Ectodermal cell (in vitro differentiated cells): ENCODE data around the gene GLRX3.

Source experiments
- H3K27ac ChIP-seq: 2 replicates; pipeline ENCODE4 v1.7.0; 2013; ENCODE audit warnings: mild to moderate bottlenecking, low read depth, low read length; ENCODE audit not compliant: insufficient read depth, poor library complexity, severe bottlenecking
- H3K27me3 ChIP-seq: 2 replicates; pipeline ENCODE4 v1.7.0; 2013; ENCODE audit warnings: mild to moderate bottlenecking, low read length; ENCODE audit not compliant: insufficient read depth, control insufficient read depth, poor library complexity, severe bottlenecking
- H3K36me3 ChIP-seq: one replicate; pipeline ENCODE4 v1.7.0; 2013; ENCODE audit warnings: low read length; ENCODE audit not compliant: control insufficient read depth, insufficient read depth
- H3K4me1 ChIP-seq: one replicate; pipeline ENCODE4 v1.7.0; 2013; ENCODE audit warnings: low read length; ENCODE audit not compliant: control insufficient read depth, insufficient read depth
- H3K4me3 ChIP-seq: 2 replicates; pipeline ENCODE4 v1.7.0; 2013; ENCODE audit warnings: low read depth, low read length, control low read depth; ENCODE audit not compliant: insufficient read depth
- H3K9me3 ChIP-seq: 2 replicates; pipeline ENCODE4 v1.7.0; 2013; ENCODE audit warnings: mild to moderate bottlenecking, low read length, moderate library complexity; ENCODE audit not compliant: control insufficient read depth
- WGBS, 2 experiments: methylation state at CpG; one replicate each; pipeline ENCODE4 v1.1.7; 2013; ENCODE audit warnings: missing lambda C conversion rate in 2 of 2; 5-methylcytosine and 5-hydroxymethylcytosine counted together

The GLRX3 gene

DNA sequence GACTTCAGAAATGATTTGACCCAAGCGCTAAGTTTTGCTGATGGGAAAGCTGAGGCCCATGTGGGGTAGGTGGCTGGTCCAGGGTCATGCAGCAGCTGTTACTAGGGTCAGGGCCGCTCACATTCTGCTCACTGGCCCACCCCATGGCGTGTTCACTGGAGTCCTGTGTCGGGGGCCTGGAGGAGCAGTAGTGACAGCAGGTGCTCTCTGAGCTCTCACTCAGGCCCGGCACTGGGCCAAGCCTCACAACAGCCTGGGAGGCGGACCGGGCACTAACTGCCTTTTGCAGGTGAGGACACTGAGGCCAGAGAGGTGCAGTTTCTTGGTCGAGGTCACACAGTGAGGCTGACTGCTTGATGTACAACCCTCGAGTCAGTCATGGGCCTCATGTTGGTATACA, 82.7 kb downstream of the GLRX3 start:
- H3K4me1 ChIP-seq, result no peaks in the 10 kb centered on the region
- 94% methylated on average over 9 of the region's 9 CpGs for WGBS, 2 experiments

DNA sequence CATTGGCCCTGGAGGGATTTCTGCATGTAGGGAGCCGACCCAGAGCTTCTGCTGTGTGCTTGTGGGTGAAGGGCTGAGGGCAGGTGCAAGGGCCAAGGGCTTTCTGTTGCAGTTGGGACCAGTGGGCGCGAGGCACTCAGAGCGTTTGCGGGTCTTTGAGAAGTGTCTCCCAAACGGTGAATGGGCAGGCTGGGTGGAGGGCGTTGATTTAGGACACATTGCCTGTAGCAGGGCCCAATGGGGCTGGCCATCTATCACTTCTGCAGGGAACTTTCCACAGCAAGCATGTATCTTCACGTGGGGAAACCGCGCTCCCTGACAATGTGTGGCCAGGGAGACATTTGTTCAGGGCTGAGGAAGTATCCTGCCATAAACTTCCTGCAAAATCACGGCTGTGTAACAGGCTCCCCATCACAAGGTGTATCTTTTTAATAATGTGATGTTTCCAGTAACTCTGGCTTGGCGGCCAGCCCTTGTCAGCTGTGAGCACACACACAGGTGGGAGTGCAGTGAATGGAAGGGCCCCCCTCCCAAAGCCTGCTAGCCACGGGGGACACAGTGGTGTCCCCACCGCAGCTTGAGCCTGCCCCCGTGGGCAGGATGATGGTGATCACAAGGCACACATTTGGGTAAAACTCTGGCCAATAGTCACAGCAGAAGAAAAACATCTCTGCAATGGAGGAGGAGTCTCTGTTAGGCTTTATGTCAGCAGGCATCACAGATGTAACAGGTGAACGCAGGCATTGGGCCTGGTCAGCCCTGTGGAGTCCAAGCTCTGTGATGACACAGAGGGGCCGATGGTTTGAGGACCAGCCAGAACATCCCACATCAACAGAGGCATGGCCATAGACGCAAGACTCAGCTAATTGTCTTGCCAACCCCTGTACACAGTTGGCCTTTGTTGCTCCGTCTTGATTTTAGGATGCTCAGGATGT, 84.3 kb downstream of the GLRX3 start:
- Histone ChIP-seq H3K36me3 (no peaks in the 10 kb centered on the region), H3K4me3 (no peak overlapping the region), H3K27me3 (no peaks in the 10 kb centered on the region), H3K9me3 (no peaks in the 10 kb centered on the region), H3K27ac (no peak overlapping the region), H3K4me1 (no peaks in the 10 kb centered on the region)
- WGBS, 2 experiments, result 95 to 96% methylated on average over 19 of the region's 19 CpGs

More for the DNA sequence above, 82.7 kb downstream of the GLRX3 start:
- no peaks in the 10 kb centered on the region for H3K27me3 ChIP-seq
- H3K4me3 ChIP-seq, result no peak overlapping the region
- no peaks in the 10 kb centered on the region for H3K36me3 ChIP-seq
- H3K9me3 ChIP-seq, result no peaks in the 10 kb centered on the region
- no peak overlapping the region for H3K27ac ChIP-seq

DNA sequence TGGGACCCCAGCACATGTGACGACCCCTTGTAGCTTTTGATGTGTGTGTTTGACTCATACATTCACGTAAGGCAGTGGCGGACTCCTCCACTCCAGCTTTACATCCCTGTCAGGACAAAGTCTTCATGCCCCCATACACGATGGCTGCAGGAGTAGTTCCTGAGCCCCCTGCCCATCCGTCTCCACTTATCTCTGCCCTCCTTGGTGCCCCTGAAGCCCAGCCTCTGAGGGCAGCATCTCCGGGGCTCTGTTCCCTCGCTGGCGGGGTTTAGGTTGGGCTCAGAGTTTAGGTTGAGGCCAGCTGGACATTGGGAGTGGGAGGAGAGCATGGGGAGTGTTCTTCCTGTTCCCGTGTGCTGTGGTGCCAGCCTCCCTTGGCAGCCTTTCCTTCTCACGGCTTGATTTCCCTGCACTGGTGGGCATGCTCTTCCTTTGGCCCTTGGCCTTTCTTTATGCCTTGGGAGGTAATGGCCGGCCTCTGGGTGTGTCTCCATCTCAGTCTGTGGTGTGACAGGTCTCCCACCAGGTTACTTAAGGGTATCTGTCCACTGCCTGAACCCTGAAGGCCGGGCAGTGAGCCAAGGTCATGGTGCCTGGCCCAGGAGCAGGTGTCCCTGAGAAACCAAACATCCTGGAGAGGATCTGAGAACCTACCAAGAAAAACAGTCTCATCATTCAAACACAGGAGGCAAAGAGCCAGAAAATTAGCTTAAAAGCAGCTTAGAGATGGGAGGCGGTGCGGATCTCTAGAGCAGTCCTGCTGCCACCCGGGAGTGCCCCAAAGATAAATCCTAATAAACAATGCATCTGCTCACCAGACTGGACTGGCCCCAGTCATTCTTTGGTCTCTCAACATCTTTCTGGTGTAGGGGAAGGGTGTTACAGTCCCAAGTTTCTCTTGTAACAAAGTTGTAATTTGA, 85.5 kb downstream of the GLRX3 start:
- Histone ChIP-seq H3K27ac (no peak overlapping the region), H3K36me3 (no peaks in the 10 kb centered on the region), H3K9me3 (no peaks in the 10 kb centered on the region), H3K4me1 (no peaks in the 10 kb centered on the region), H3K4me3 (no peak overlapping the region), H3K27me3 (no peaks in the 10 kb centered on the region)
- 86 to 88% methylated on average over 15 of the region's 15 CpGs for WGBS, 2 experiments

DNA sequence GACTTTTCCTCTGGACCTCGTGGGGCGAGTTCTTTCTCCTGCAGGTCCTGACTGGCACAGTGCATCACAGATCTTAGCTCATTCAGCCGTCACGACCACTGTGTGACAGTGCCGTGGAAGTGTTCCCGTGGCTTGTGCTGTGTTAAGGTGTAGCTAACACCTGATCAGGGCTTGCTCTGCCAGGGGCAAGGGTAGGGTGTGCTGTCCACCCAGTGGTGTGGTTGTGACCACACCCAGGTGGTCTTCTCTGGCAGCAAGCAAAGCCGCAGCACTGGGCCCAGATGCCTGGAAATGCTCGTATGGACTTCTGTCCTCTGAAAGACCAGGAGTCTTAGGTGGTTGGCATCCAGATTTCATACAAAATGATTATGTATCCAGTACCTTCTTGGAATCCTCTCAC, 86.2 kb downstream of the GLRX3 start:
- H3K4me1 ChIP-seq, result no peaks in the 10 kb centered on the region
- H3K27ac ChIP-seq, result no peak overlapping the region
- WGBS, 2 experiments, result 96% methylated on average over 8 of the region's 8 CpGs
- H3K36me3 ChIP-seq, result no peaks in the 10 kb centered on the region
- H3K27me3 ChIP-seq, result no peaks in the 10 kb centered on the region
- H3K9me3 ChIP-seq, result no peaks in the 10 kb centered on the region
- H3K4me3 ChIP-seq, result no peak overlapping the region

DNA sequence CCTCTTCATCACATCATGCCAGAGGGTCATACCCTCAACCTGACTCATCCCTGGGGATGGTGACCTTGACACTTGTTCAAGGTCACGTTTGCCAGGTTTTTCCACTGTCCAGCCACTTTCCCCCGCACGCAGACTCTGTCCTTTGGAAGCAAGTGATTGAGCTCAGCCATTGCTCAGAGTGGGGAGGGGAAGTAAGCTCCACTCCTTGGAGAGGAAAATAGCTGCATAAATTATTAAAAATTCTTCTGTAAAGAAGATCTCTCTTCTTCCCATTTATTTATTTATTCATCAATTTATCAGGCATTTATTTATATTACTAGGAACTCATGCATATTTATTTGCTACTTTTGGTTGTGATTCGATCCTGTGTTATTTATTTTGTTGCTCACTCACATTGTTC, 88.0 kb downstream of the GLRX3 start:
- H3K27ac ChIP-seq, result no peak overlapping the region
- no peak overlapping the region for H3K4me3 ChIP-seq
- H3K27me3 ChIP-seq, result no peaks in the 10 kb centered on the region
- H3K36me3 ChIP-seq, result no peaks in the 10 kb centered on the region
- 92 to 96% methylated on average over 4 of the region's 4 CpGs for WGBS, 2 experiments
- H3K4me1 ChIP-seq, result no peaks in the 10 kb centered on the region
- no peaks in the 10 kb centered on the region for H3K9me3 ChIP-seq

DNA sequence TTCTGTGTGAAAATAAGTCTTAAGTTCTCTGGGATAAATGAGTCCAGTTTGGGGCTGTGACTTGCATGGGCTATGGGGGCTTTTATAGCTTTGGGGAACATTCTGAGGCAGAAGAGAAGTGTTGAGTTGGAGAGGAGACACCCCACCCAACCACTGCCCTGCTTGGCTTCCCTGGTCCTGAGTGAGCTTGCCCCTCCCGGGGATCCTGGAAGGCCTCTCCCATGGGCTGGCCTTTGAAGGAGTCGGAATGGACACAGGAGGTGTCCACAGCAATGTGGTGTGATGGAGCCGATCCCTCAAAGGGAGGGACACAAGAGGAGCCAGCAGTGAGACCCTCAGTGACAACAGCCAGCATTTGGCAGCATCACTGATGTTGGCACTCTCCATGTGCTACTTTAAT, 89.8 kb downstream of the GLRX3 start:
- no peaks in the 10 kb centered on the region for H3K36me3 ChIP-seq
- no peaks in the 10 kb centered on the region for H3K27me3 ChIP-seq
- H3K4me1 ChIP-seq, result no peaks in the 10 kb centered on the region
- no peak overlapping the region for H3K27ac ChIP-seq
- no peak overlapping the region for H3K4me3 ChIP-seq
- H3K9me3 ChIP-seq, result no peaks in the 10 kb centered on the region
- WGBS, 2 experiments, result 87 to 95% methylated on average over 3 of the region's 3 CpGs

DNA sequence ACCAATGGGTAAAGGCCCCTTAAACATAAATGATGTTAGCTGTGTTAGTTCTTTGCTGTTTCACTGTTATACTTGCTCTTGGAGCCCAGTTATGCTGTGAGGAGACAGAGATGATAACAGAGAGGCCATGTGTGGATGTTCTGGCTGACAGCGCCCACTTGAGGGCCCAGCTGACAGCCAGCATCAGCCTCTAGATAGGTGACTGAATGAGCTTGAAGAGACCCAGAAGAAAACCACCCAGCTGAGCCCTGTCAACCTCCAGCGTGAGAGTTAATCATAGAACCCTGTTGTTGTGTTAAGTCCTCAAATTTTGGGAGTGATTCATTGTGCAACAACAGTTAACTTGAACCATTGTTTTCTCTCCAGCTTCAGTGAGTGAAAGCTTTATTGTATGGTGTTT, 91.7 kb downstream of the GLRX3 start:
- Histone ChIP-seq H3K4me3 (no peak overlapping the region), H3K27ac (no peak overlapping the region), H3K27me3 (no peaks in the 10 kb centered on the region), H3K9me3 (no peaks in the 10 kb centered on the region), H3K4me1 (no peaks in the 10 kb centered on the region), H3K36me3 (no peaks in the 10 kb centered on the region)
- WGBS, 2 experiments, result 85 to 89% methylated on average over 2 of the region's 2 CpGs
